K562 (cell line): ENCODE measurements around the gene GINS2. TPM values are rescaled to one million over a fixed set of nuclear protein-coding genes. Genes with fewer than 3 reads are reported as not detected.

Source experiments
- ATF3 ChIP-seq, 2 experiments: fragments of 450-650 bp in 1 of 2; sonication (generic) in 1 of 2; formaldehyde crosslinking in 1 of 2; IDR thresholded peaks in 1 of 2; conservative IDR thresholded peaks in 1 of 2; 2 replicates each; pipeline versions ENCODE4 v1.6.1 to v1.8.1; 2016 to 2023; ENCODE audit warnings: mild to moderate bottlenecking in 2 of 2, moderate library complexity in 2 of 2, inconsistent platforms in 1 of 2, missing genetic modification reagents in 1 of 2
- CEBPZ ChIP-seq: fragments of 150-350 bp; IDR thresholded peaks from 2 replicates; pipeline ENCODE4 v1.6.1; 2014; ENCODE audit warnings: low read depth, mild to moderate bottlenecking, low read length, borderline replicate concordance
- CHCHD3 ChIP-seq: fragments of 250-450 bp; sonication (Bioruptor Pico); IDR thresholded peaks from 2 replicates; pipeline ENCODE4 v2.1.2; 2022; ENCODE audit warnings: mild to moderate bottlenecking
- DNMT1 ChIP-seq: fragments of 450-650 bp; IDR thresholded peaks from 2 replicates; pipeline ENCODE4 v1.6.1; 2016; ENCODE audit warnings: antibody characterized with exemption, mild to moderate bottlenecking
- ELF4 ChIP-seq: fragments of 450-650 bp; formaldehyde crosslinking; IDR thresholded peaks from 2 replicates; pipeline ENCODE4 v1.4.0; 2022; ENCODE audit warnings: missing genetic modification characterization
- GMEB1 ChIP-seq: fragments of 250-450 bp; sonication (Bioruptor Pico); IDR thresholded peaks from 2 replicates; pipeline ENCODE4 v1.4.0; 2020; ENCODE audit warnings: mild to moderate bottlenecking
- HSF4 ChIP-seq: fragments of 250-450 bp; sonication (Bioruptor Pico); IDR thresholded peaks from 2 replicates; pipeline ENCODE4 v2.1.2; 2022; ENCODE audit warnings: mild to moderate bottlenecking, moderate library complexity, borderline replicate concordance
- KDM1A ChIP-seq, 2 experiments: fragments of 450-650 bp; IDR thresholded peaks; 2 replicates each; pipeline ENCODE4 v1.6.1; 2016; ENCODE audit warnings: mild to moderate bottlenecking in 2 of 2
- KLF16 ChIP-seq: IDR thresholded peaks from 2 replicates; pipeline ENCODE4 v1.6.1; 2016; ENCODE audit warnings: antibody characterized with exemption
- MAFF ChIP-seq: IDR thresholded peaks from 2 replicates; pipeline ENCODE4 v1.6.1; 2012; ENCODE audit warnings: low read length, improper control_type of control experiment
- MAFG ChIP-seq: fragments of 450-650 bp; conservative IDR thresholded peaks from 2 replicates; pipeline ENCODE4 v1.6.1; 2016; ENCODE audit warnings: missing genetic modification characterization, missing compliant biosample characterization
- POLR2A ChIP-seq: fragments of 450-650 bp; conservative IDR thresholded peaks from 2 replicates; pipeline ENCODE4 v1.6.1; 2016
- STAG1 ChIP-seq: sonication (generic); formaldehyde crosslinking; IDR thresholded peaks from 2 replicates; pipeline ENCODE4 v1.5.0; 2020; ENCODE audit warnings: missing genetic modification reagents, borderline replicate concordance
- TAF1 ChIP-seq: IDR thresholded peaks from 2 replicates; pipeline ENCODE4 v1.6.1; 2011; ENCODE audit warnings: mild to moderate bottlenecking, low read length, moderate library complexity; ENCODE audit not compliant: insufficient read depth, control insufficient read depth, severe bottlenecking; ENCODE audit errors: extremely low read depth
- YY1 ChIP-seq, 3 experiments: IDR thresholded peaks; 2 replicates each; pipeline ENCODE4 v1.6.1; 2011; ENCODE audit warnings: low read length in 2 of 3, mild to moderate bottlenecking in 2 of 3, moderate library complexity in 2 of 3, borderline replicate concordance in 1 of 3, control low read depth in 1 of 3, low read depth in 1 of 3; ENCODE audit not compliant: insufficient read depth in 3 of 3, insufficient replicate concordance in 2 of 3, control insufficient read depth in 1 of 3, insufficient read length in 1 of 3; ENCODE audit errors: extremely low read depth in 1 of 3
- ZNF57 ChIP-seq: fragments of 450-650 bp; formaldehyde crosslinking; IDR thresholded peaks from 2 replicates; pipeline ENCODE4 v1.4.0; 2020; ENCODE audit warnings: mild to moderate bottlenecking, moderate library complexity
- ZNF79 ChIP-seq: fragments of 250-450 bp; sonication (Bioruptor Pico); IDR thresholded peaks from 2 replicates; pipeline ENCODE4 v1.4.0; 2020; ENCODE audit warnings: low read depth, mild to moderate bottlenecking, moderate library complexity
- polyA plus RNA-seq, 8 experiments: library from polyadenylated mRNA; depleted of rRNA in 4 of 8; stranded (reverse) in 5 of 8; unstranded in 3 of 8; fragments of >200 nt; fragmentation: Nextera tagmentation in 2 of 8; fragmentation: Illumina TruSeq in 1 of 8; extraction: Ambion mirVana in 2 of 8; extraction: Trizol in 1 of 8; gene quantifications; 2 replicates each; pipeline versions ENCODE4 v1.2.1 to v1.2.3, GENCODE V29; 2011 to 2014; ENCODE audit warnings: inconsistent platforms in 1 of 8, missing spikeins in 1 of 8
- total RNA-seq, 7 experiments: library from RNA; depleted of rRNA in 6 of 7; stranded (reverse); fragments of >200 nt in 6 of 7; fragmentation: Illumina TruSeq in 2 of 7; extraction: Trizol in 2 of 7; gene quantifications; 2 replicates each; pipeline versions ENCODE4 v1.2.1 to v1.2.3, GENCODE V29; 2011 to 2021; ENCODE audit warnings: low replicate concordance in 1 of 7
- TF ChIP-seq, protein P1 (sequence below): fragments of 450-650 bp; formaldehyde crosslinking; IDR thresholded peaks from 2 replicates; pipeline ENCODE4 v1.4.0; 2020; ENCODE audit warnings: mild to moderate bottlenecking, mixed read lengths

The GINS2 gene
- total and polyA plus RNA-seq, 9 of the 15 experiments (the other 6 are each of a cell fraction or from before 2014, with no cell fraction given): 40.4 to 76.2 (median 44.6) TPM

- TF ChIP-seq STAG1 (CRISPR knock-in tag) (no peak), MAFF (no peak), ELF4 (no peak), POLR2A (peak; percentile 83), KLF16 (no peak), CEBPZ (peak; percentile 53; the same call in 1 of the 2 replicates), CHCHD3 (CRISPR knock-in tag) (no peak), ZNF79 (no peak), MAFG (no peak), HSF4 (CRISPR knock-in tag) (no peak), KDM1A (IDR thresholded peaks at IDR 0.05) (no peak), YY1 (IDR thresholded peaks at IDR 0.05; ENCODE audit: borderline replicate concordance in 1 of 3, control insufficient read depth in 1 of 3, extremely low read depth in 1 of 3, insufficient read depth in 3 of 3, insufficient read length in 1 of 3, insufficient replicate concordance in 2 of 3, low read depth in 1 of 3, low read length in 2 of 3) (peak; percentile 38 to 83 (median 65)), DNMT1 (no peak), ZNF57 (CRISPR knock-in tag) (no peak), TAF1 (peak; percentile 49), ATF3 (IDR thresholded peaks at IDR 0.05) (no peak), ATF3 (CRISPR knock-in tag; conservative IDR thresholded peaks at IDR 0.05) (0 out of 2 replicates have a peak, but pooled peaks have one; percentile 51), GMEB1 (CRISPR knock-in tag) (no peak)
- TF ChIP-seq, protein P1, sequence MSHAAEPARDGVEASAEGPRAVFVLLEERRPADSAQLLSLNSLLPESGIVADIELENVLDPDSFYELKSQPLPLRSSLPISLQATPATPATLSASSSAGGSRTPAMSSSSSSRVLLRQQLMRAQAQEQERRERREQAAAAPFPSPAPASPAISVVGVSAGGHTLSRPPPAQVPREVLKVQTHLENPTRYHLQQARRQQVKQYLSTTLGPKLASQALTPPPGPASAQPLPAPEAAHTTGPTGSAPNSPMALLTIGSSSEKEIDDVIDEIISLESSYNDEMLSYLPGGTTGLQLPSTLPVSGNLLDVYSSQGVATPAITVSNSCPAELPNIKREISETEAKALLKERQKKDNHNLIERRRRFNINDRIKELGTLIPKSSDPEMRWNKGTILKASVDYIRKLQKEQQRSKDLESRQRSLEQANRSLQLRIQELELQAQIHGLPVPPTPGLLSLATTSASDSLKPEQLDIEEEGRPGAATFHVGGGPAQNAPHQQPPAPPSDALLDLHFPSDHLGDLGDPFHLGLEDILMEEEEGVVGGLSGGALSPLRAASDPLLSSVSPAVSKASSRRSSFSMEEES (CRISPR knock-in tag): no peak
Observed at GRCh38 chr16:85688586-85689284, at the start of gene GINS2 (continued).
